ENCODE data around the gene SCT.

Gene SCT

DNA sequence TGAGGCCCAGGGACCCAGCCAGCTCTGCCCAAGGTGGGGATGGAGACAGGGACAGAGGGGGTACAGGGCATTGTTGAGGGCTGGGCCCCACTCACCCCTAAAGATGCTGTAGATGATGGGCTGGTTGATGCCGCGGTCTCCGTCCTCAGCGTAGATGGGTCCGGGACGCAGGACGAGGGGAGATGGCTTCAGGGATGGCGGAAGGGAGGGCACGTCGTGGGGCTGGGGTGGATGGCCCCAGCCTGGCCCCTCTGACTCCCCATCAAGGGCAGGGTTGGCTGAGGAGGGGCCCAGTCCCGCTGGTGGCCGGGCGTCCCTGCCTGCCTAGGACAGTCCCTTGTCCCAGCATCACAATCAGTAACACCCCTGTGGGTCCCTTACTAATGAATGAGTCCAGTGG, 6.8 kb downstream of the SCT start:
- H3K4me3 ChIP-seq (ENCODE audit: low read depth, low read length, poor library complexity, severe bottlenecking) = no peak overlapping the region
- no peaks in the 10 kb centered on the region for H4K20me1 ChIP-seq (ENCODE audit: insufficient read depth, low read length)
- TF ChIP-seq, protein P1, sequence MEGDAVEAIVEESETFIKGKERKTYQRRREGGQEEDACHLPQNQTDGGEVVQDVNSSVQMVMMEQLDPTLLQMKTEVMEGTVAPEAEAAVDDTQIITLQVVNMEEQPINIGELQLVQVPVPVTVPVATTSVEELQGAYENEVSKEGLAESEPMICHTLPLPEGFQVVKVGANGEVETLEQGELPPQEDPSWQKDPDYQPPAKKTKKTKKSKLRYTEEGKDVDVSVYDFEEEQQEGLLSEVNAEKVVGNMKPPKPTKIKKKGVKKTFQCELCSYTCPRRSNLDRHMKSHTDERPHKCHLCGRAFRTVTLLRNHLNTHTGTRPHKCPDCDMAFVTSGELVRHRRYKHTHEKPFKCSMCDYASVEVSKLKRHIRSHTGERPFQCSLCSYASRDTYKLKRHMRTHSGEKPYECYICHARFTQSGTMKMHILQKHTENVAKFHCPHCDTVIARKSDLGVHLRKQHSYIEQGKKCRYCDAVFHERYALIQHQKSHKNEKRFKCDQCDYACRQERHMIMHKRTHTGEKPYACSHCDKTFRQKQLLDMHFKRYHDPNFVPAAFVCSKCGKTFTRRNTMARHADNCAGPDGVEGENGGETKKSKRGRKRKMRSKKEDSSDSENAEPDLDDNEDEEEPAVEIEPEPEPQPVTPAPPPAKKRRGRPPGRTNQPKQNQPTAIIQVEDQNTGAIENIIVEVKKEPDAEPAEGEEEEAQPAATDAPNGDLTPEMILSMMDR (IDR thresholded peaks at IDR 0.05; ENCODE audit: low read length) = no peak
- TF ChIP-seq EZH2 (IDR thresholded peaks at IDR 0.05; ENCODE audit: borderline replicate concordance, low read length) = no peak
- H2AFZ ChIP-seq (ENCODE audit: low read length) = no peak overlapping the region
- H3K27ac ChIP-seq (ENCODE audit: low read depth, low read length, poor library complexity, severe bottlenecking) = no peak overlapping the region
- H3K36me3 ChIP-seq (ENCODE audit: insufficient read depth, low read length) = peaks cover 8% of the 10 kb centered on the region; the same call in 1 of the 2 replicates
- no peaks in the 10 kb centered on the region for H3K27me3 ChIP-seq (ENCODE audit: insufficient read depth, low read length)
- no peaks in the 10 kb centered on the region for H3K79me2 ChIP-seq (ENCODE audit: insufficient read depth, low read length)
- H3K4me1 ChIP-seq (ENCODE audit: insufficient read depth, low read length, severe bottlenecking) = peaks cover 9% of the 10 kb centered on the region
- no peaks in the 10 kb centered on the region for H3F3A ChIP-seq (ENCODE audit: insufficient read depth, low read length)
- H3K9ac ChIP-seq (ENCODE audit: low read length) = no peak overlapping the region
- no peaks in the 10 kb centered on the region for H3K9me3 ChIP-seq (ENCODE audit: low read length)
- no peak overlapping the region for H3K4me2 ChIP-seq (ENCODE audit: low read length)
- no peaks in the 10 kb centered on the region for H3K9me2 ChIP-seq (ENCODE audit: low read depth, low read length)

- Histone ChIP-seq H3K4me1 (ENCODE audit: insufficient read depth, low read length, severe bottlenecking) (peaks cover 15% of the 10 kb centered on the region), H3K27me3 (ENCODE audit: insufficient read depth, low read length) (no peaks in the 10 kb centered on the region), H3K9me2 (ENCODE audit: low read depth, low read length) (no peaks in the 10 kb centered on the region), H3K9ac (ENCODE audit: low read length) (no peak overlapping the region), H3K36me3 (ENCODE audit: insufficient read depth, low read length) (peaks cover 8% of the 10 kb centered on the region; the same call in 1 of the 2 replicates), H2AFZ (ENCODE audit: low read length) (no peak overlapping the region), H3K79me2 (ENCODE audit: insufficient read depth, low read length) (no peaks in the 10 kb centered on the region), H3K4me3 (ENCODE audit: low read depth, low read length, poor library complexity, severe bottlenecking) (no peak overlapping the region), H4K20me1 (ENCODE audit: insufficient read depth, low read length) (no peaks in the 10 kb centered on the region), H3K4me2 (ENCODE audit: low read length) (no peak overlapping the region), H3K27ac (ENCODE audit: low read depth, low read length, poor library complexity, severe bottlenecking) (no peak overlapping the region), H3F3A (ENCODE audit: insufficient read depth, low read length) (no peaks in the 10 kb centered on the region), H3K9me3 (ENCODE audit: low read length) (no peaks in the 10 kb centered on the region)
- TF ChIP-seq EZH2 (IDR thresholded peaks at IDR 0.05; ENCODE audit: borderline replicate concordance, low read length) = no peak
- TF ChIP-seq, protein P1 (IDR thresholded peaks at IDR 0.05; ENCODE audit: low read length) = no peak
Observed at GRCh38 chr11:619628-620050, 7.3 kb downstream of the SCT start.

GRCh38 chr11:618856-619627, 7.9 kb downstream of the SCT start:
- H3K9me3 ChIP-seq (ENCODE audit: low read length) = no peaks in the 10 kb centered on the region
- no peak overlapping the region for H2AFZ ChIP-seq (ENCODE audit: low read length)
- no peaks in the 10 kb centered on the region for H3F3A ChIP-seq (ENCODE audit: insufficient read depth, low read length)
- H3K9ac ChIP-seq (ENCODE audit: low read length) = no peak overlapping the region
- H3K9me2 ChIP-seq (ENCODE audit: low read depth, low read length) = no peaks in the 10 kb centered on the region
- no peak overlapping the region for H3K4me3 ChIP-seq (ENCODE audit: low read depth, low read length, poor library complexity, severe bottlenecking)
- no peaks in the 10 kb centered on the region for H3K79me2 ChIP-seq (ENCODE audit: insufficient read depth, low read length)
- peaks cover 8% of the 10 kb centered on the region; the same call in 1 of the 2 replicates for H3K36me3 ChIP-seq (ENCODE audit: insufficient read depth, low read length)
- peaks cover 19% of the 10 kb centered on the region for H3K4me1 ChIP-seq (ENCODE audit: insufficient read depth, low read length, severe bottlenecking)
- no peaks in the 10 kb centered on the region for H3K27me3 ChIP-seq (ENCODE audit: insufficient read depth, low read length)
- H4K20me1 ChIP-seq (ENCODE audit: insufficient read depth, low read length) = no peaks in the 10 kb centered on the region
- H3K27ac ChIP-seq (ENCODE audit: low read depth, low read length, poor library complexity, severe bottlenecking) = no peak overlapping the region
- TF ChIP-seq EZH2 (IDR thresholded peaks at IDR 0.05; ENCODE audit: borderline replicate concordance, low read length) = no peak
- TF ChIP-seq, protein P1 (IDR thresholded peaks at IDR 0.05; ENCODE audit: low read length) = no peak
- H3K4me2 ChIP-seq (ENCODE audit: low read length) = no peak overlapping the region

Measured in OCI-LY1 (cell line).